ENCODE measurements around the gene PCDHGC4. TPM values are rescaled to one million over a fixed set of nuclear protein-coding genes. Genes with fewer than 3 reads are reported as not detected.
A peak's percentile ranks its signal among the peaks of the same experiment; 100 is the strongest.

Gene PCDHGC4
- total RNA-seq, 1 donor from 2014 or later, result 0.69 TPM

- ChIA-PET CTCF (interaction anchor here (0.9 kb wide), 1 partner anchor 44 kb away, joined by 3 read pairs; no protein-coding TSS in a partner anchor), POLR2A (interaction anchor here (0.6 kb wide), 1 partner anchor 501 kb away, joined by 5 read pairs; no protein-coding TSS in a partner anchor)
- no peaks in the 10 kb centered on the region for H3K9me3 Mint-ChIP-seq
- peaks cover 32% of the 10 kb centered on the region for H3K4me1 Mint-ChIP-seq
- TF ChIP-seq, protein P1, sequence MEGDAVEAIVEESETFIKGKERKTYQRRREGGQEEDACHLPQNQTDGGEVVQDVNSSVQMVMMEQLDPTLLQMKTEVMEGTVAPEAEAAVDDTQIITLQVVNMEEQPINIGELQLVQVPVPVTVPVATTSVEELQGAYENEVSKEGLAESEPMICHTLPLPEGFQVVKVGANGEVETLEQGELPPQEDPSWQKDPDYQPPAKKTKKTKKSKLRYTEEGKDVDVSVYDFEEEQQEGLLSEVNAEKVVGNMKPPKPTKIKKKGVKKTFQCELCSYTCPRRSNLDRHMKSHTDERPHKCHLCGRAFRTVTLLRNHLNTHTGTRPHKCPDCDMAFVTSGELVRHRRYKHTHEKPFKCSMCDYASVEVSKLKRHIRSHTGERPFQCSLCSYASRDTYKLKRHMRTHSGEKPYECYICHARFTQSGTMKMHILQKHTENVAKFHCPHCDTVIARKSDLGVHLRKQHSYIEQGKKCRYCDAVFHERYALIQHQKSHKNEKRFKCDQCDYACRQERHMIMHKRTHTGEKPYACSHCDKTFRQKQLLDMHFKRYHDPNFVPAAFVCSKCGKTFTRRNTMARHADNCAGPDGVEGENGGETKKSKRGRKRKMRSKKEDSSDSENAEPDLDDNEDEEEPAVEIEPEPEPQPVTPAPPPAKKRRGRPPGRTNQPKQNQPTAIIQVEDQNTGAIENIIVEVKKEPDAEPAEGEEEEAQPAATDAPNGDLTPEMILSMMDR (IDR thresholded peaks at IDR 0.05), result no peak
- intact Hi-C loops (cut with micrococcal nuclease), result no loop called here
- ATAC-seq (ENCODE audit: low read depth), result no peak
- no peak overlapping the region for H3K27ac Mint-ChIP-seq
- no peak overlapping the region for H3K4me3 Mint-ChIP-seq
- no peak for DNase-seq
- H3K36me3 Mint-ChIP-seq (ENCODE audit: low read depth), result peaks cover 84% of the 10 kb centered on the region
- no peaks in the 10 kb centered on the region for H3K27me3 Mint-ChIP-seq
Measured at GRCh38 chr5:141519605-141520565, 35.1 kb downstream of the PCDHGC4 start.

DNA sequence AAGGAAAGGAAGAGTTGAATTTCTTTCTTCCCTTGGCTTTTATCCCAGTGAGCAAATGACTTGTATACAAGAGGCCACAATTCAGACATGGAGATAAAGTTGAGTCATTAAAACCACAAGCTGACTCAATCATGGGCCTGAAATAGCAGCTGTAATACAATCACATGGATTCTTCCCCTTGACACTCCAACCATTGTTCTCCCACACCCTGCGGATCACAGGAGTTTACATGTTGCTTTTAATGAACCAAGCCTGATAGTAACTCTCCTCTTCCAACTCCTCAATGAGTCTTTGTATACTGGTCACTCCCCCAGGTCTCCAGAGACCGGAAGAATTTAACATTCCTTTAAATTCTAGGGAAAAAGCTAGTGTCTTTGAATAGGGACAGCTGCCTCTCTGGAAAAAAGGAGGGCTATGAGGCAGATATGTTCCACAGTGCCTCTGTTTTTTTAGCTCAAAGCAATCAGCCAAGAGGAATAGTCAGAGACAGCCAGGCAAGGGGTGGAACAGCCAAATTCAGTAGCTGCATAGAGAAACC lies 36.5 kb downstream of the PCDHGC4 start:
- no peak overlapping the region for H3K27ac Mint-ChIP-seq
- ChIA-PET POLR2A (no interaction called here), CTCF (interaction anchor here (0.6 to 6.5 kb wide), 7 partner anchors 7 to 1550 kb away, joined by 3 to 59 read pairs (median 40); partner anchors contain the start of genes PCDHGA11, PCDHGA12 and PCDHGC3)
- H3K4me3 Mint-ChIP-seq, result no peak overlapping the region
- intact Hi-C loops (cut with micrococcal nuclease), result no loop called here
- no peak for ATAC-seq (ENCODE audit: low read depth)
- peaks cover 71% of the 10 kb centered on the region for H3K36me3 Mint-ChIP-seq (ENCODE audit: low read depth)
- H3K9me3 Mint-ChIP-seq, result no peaks in the 10 kb centered on the region
- H3K4me1 Mint-ChIP-seq, result peaks cover 26% of the 10 kb centered on the region
- no peaks in the 10 kb centered on the region for H3K27me3 Mint-ChIP-seq
- TF ChIP-seq, protein P1 (IDR thresholded peaks at IDR 0.05), result no peak
- DNase-seq, result no peak

GRCh38 chr5:141522301-141522700 lies 37.5 kb downstream of the PCDHGC4 start:
- no peaks in the 10 kb centered on the region for H3K9me3 Mint-ChIP-seq
- TF ChIP-seq, protein P1 (IDR thresholded peaks at IDR 0.05), result no peak
- ChIA-PET CTCF (interaction anchor here (1.2 to 6.5 kb wide), 7 partner anchors 8 to 102 kb away, joined by 3 to 59 read pairs (median 40); partner anchors contain the start of genes PCDHGA11, PCDHGA12 and PCDHGC3), POLR2A (interaction anchor here (0.9 to 1.1 kb wide), 2 partner anchors 13 to 29 kb away, joined by 3 to 4 read pairs; no protein-coding TSS in a partner anchor)
- H3K4me1 Mint-ChIP-seq, result peaks cover 26% of the 10 kb centered on the region
- intact Hi-C loops (cut with micrococcal nuclease), result no loop called here
- ATAC-seq (ENCODE audit: low read depth) (no peak), DNase-seq (no peak)
- H3K36me3 Mint-ChIP-seq (ENCODE audit: low read depth), result peaks cover 62% of the 10 kb centered on the region
- H3K27ac Mint-ChIP-seq, result peak overlapping the region; percentile 46
- no peak overlapping the region for H3K4me3 Mint-ChIP-seq
- H3K27me3 Mint-ChIP-seq, result no peaks in the 10 kb centered on the region

- no peaks in the 10 kb centered on the region for H3K9me3 Mint-ChIP-seq
- no peak overlapping the region for H3K27ac Mint-ChIP-seq
- no peak overlapping the region for H3K4me3 Mint-ChIP-seq
- DNase-seq (no peak), ATAC-seq (ENCODE audit: low read depth) (no peak)
- ChIA-PET CTCF (interaction anchor here (0.6 to 6.5 kb wide), 18 partner anchors 10 to 210 kb away, joined by 3 to 59 read pairs (median 4); partner anchors contain the start of genes PCDHGA10, PCDHGA11, PCDHGA12 and PCDHGB2), POLR2A (interaction anchor here (1.0 to 1.5 kb wide), 3 partner anchors 16 to 48 kb away, joined by 3 to 4 read pairs (median 3); partner anchors contain the start of gene PCDHGC3)
- intact Hi-C loops (cut with micrococcal nuclease), result loop anchor here (1.0 kb wide), 5 partner anchors 10 to 112 kb away; partner anchors contain the start of genes PCDHGA10, PCDHGA12, PCDHGB7 and PCDHGC3
- H3K27me3 Mint-ChIP-seq, result no peaks in the 10 kb centered on the region
- peaks cover 45% of the 10 kb centered on the region for H3K36me3 Mint-ChIP-seq (ENCODE audit: low read depth)
- H3K4me1 Mint-ChIP-seq, result peaks cover 26% of the 10 kb centered on the region
- TF ChIP-seq, protein P1 (IDR thresholded peaks at IDR 0.05), result no peak
Measured at GRCh38 chr5:141523991-141524390, 39.2 kb downstream of the PCDHGC4 start.
